H1 (cell line): ENCODE data around the gene TMUB1. TPM values are rescaled to one million over a fixed set of nuclear protein-coding genes. Genes with fewer than 3 reads are reported as not detected.

Experiments used
- ASH2L ChIP-seq: fragments of 200-600, 300-600 bp; sonication (generic); IDR thresholded peaks from one replicate; pipeline ENCODE4 v1.7.1; 2017; ENCODE audit warnings: low read length
- BCL11A ChIP-seq, 2 experiments: IDR thresholded peaks; one replicate each; pipeline ENCODE4 v1.6.1; 2011; ENCODE audit warnings: low read depth in 2 of 2, low read length in 2 of 2, mild to moderate bottlenecking in 2 of 2
- CTBP2 ChIP-seq: IDR thresholded peaks from 2 replicates; pipeline ENCODE4 v1.7.0; 2011; ENCODE audit warnings: borderline replicate concordance, mild to moderate bottlenecking, moderate library complexity, mixed read lengths, low read length; ENCODE audit not compliant: insufficient read depth, insufficient read length
- GABPA ChIP-seq: IDR thresholded peaks from 2 replicates; pipeline ENCODE4 v1.6.1; 2011; ENCODE audit warnings: mild to moderate bottlenecking, low read length, moderate library complexity, borderline replicate concordance; ENCODE audit not compliant: insufficient read depth
- GTF2F1 ChIP-seq: IDR thresholded peaks from 2 replicates; pipeline ENCODE4 v1.6.1; 2012; ENCODE audit warnings: low read depth, low read length, improper control_type of control experiment, borderline replicate concordance
- MAFK ChIP-seq: IDR thresholded peaks from 2 replicates; pipeline ENCODE4 v1.6.1; 2012; ENCODE audit warnings: low read depth, mild to moderate bottlenecking, improper control_type of control experiment, low read length
- NANOG ChIP-seq: IDR thresholded peaks from 2 replicates; pipeline ENCODE4 v1.6.1; 2011; ENCODE audit warnings: low read length, low read depth, mild to moderate bottlenecking, inconsistent platforms; ENCODE audit not compliant: insufficient read depth, poor library complexity, severe bottlenecking
- NRF1 ChIP-seq: IDR thresholded peaks from 2 replicates; pipeline ENCODE4 v1.6.1; 2011; ENCODE audit warnings: mild to moderate bottlenecking, low read depth, low read length, improper control_type of control experiment
- POLR2A ChIP-seq, 2 experiments: IDR thresholded peaks; 1 replicate in 1 of 2; 2 replicates in 1 of 2; pipeline ENCODE4 v1.6.1; 2011; ENCODE audit warnings: low read depth in 2 of 2, low read length in 2 of 2, mild to moderate bottlenecking in 2 of 2; ENCODE audit errors: control extremely low read depth in 1 of 2
- RAD21 ChIP-seq, 2 experiments: IDR thresholded peaks in 1 of 2; conservative IDR thresholded peaks in 1 of 2; 2 replicates each; pipeline ENCODE4 v1.6.1; 2011; ENCODE audit warnings: low read depth in 2 of 2, low read length in 2 of 2, improper control_type of control experiment in 1 of 2, inconsistent platforms in 1 of 2, mild to moderate bottlenecking in 1 of 2, moderate library complexity in 1 of 2
- RXRA ChIP-seq: IDR thresholded peaks from 2 replicates; pipeline ENCODE4 v1.6.1; 2011; ENCODE audit warnings: low read depth, mild to moderate bottlenecking, low read length, moderate library complexity; ENCODE audit not compliant: insufficient read depth
- SAP30 ChIP-seq: fragments of 300-600 bp; sonication (generic); IDR thresholded peaks from 2 replicates; pipeline ENCODE4 v1.7.1; 2012; ENCODE audit warnings: low read length, moderate library complexity, mild to moderate bottlenecking, inconsistent platforms; ENCODE audit not compliant: insufficient read depth, insufficient replicate concordance
- SIN3A ChIP-seq, 2 experiments: IDR thresholded peaks in 1 of 2; conservative IDR thresholded peaks in 1 of 2; 2 replicates each; pipeline ENCODE4 v1.6.1; 2011 to 2012; ENCODE audit warnings: low read length in 2 of 2, improper control_type of control experiment in 1 of 2, low read depth in 1 of 2, mild to moderate bottlenecking in 1 of 2
- SP2 ChIP-seq: IDR thresholded peaks from 2 replicates; pipeline ENCODE4 v1.6.1; 2012; ENCODE audit warnings: mild to moderate bottlenecking, low read length, inconsistent platforms
- SP4 ChIP-seq: IDR thresholded peaks from 2 replicates; pipeline ENCODE4 v1.6.1; 2012; ENCODE audit warnings: low read length, inconsistent platforms
- TBP ChIP-seq: IDR thresholded peaks from 2 replicates; pipeline ENCODE4 v1.6.1; 2011; ENCODE audit warnings: low read depth, low read length, improper control_type of control experiment
- TEAD4 ChIP-seq: IDR thresholded peaks from 2 replicates; pipeline ENCODE4 v1.6.1; 2012; ENCODE audit warnings: low read depth, low read length, inconsistent platforms, mixed read lengths
- YY1 ChIP-seq: IDR thresholded peaks from 2 replicates; pipeline ENCODE4 v1.6.1; 2011; ENCODE audit warnings: low read depth, mild to moderate bottlenecking, low read length
- ZNF274 ChIP-seq: IDR thresholded peaks from 2 replicates; pipeline ENCODE4 v1.7.0; 2012; ENCODE audit warnings: low read length, borderline replicate concordance; ENCODE audit errors: extremely low read depth
- polyA plus RNA-seq, 7 experiments: library from polyadenylated mRNA; depleted of rRNA in 3 of 7; stranded (reverse) in 5 of 7; unstranded in 2 of 7; fragments of >200 nt in 5 of 7; fragments of 200-250 nt in 2 of 7; gene quantifications; 1 replicate in 5 of 7; 2 replicates in 1 of 7; 4 replicates in 1 of 7; pipeline versions ENCODE4 v1.2.1 to v1.2.3, GENCODE V29; 2011 to 2013; ENCODE audit warnings: missing spikeins in 2 of 7, mixed read lengths in 2 of 7
- total RNA-seq: library from RNA; stranded (reverse); fragmentation: NEBNext Ultra II Directional; extraction: Animal tissue kit (Norgen Biotek cat#: 25700); gene quantifications from 2 replicates; pipeline ENCODE4 v1.2.1, GENCODE V29; 2021
- TF ChIP-seq, protein P1 (sequence below): IDR thresholded peaks from 2 replicates; pipeline ENCODE4 v1.6.1; 2011; ENCODE audit warnings: low read depth, mild to moderate bottlenecking, low read length; ENCODE audit not compliant: insufficient read depth
- TF ChIP-seq, protein P2 (sequence below), 3 experiments: IDR thresholded peaks; 1 replicate in 2 of 3; 2 replicates in 1 of 3; pipeline versions ENCODE4 v1.5.1 to v1.6.1; 2011; ENCODE audit warnings: low read length in 3 of 3, mild to moderate bottlenecking in 3 of 3, inconsistent platforms in 2 of 3, low read depth in 1 of 3, moderate library complexity in 1 of 3; ENCODE audit not compliant: insufficient read depth in 1 of 3; ENCODE audit errors: control extremely low read depth in 1 of 3
- TF ChIP-seq, protein P3 (sequence below): IDR thresholded peaks from 2 replicates; pipeline ENCODE4 v1.6.1; 2012; ENCODE audit warnings: inconsistent platforms

TMUB1 gene
- total and polyA plus RNA-seq, 2 of the 8 experiments (the other 6 are each of a cell fraction or from before 2014, with no cell fraction given) = 41.4 to 56.2 TPM

DNA sequence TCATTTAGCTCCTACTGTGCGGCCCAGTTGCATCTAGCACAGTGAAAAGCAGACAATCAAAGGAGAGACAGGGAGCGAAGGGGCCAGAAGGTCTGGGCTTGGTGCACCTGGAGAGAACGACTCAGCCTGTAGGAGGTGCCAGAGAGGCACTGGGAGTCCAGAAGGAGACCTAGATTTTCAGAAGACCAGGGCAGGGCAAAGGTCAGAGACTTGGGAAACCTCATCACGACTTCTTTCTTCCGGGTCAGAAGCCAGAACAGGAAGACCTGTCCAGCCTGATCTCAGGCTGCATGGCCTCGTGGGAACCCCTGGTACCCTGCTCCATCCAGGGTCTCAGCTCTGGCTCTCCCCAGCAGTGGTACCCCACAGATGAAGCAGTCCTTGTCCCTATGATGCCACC, 8.1 kb upstream of the TMUB1 start (continued):
- peak; percentile 65 to 67 for TF ChIP-seq RAD21 (IDR thresholded peaks at IDR 0.05 in 1 of 2, conservative IDR thresholded peaks at IDR 0.05 in 1 of 2; ENCODE audit: low read depth in 2 of 2, low read length in 2 of 2)
- no peak for TF ChIP-seq TEAD4
- TF ChIP-seq ZNF274 = no peak
- TF ChIP-seq NANOG = no peak
- TF ChIP-seq TBP = no peak
- peak in 1 of 2 experiments; percentile 64; a peak in 1 of 4 replicates for TF ChIP-seq SIN3A (conservative IDR thresholded peaks at IDR 0.05 in 1 of 2, IDR thresholded peaks at IDR 0.05 in 1 of 2; ENCODE audit: low read depth in 1 of 2, low read length in 2 of 2)
- TF ChIP-seq GTF2F1 = 0 out of 2 replicates have a peak, but pooled peaks have one; percentile 30
- no peak for TF ChIP-seq ASH2L
- TF ChIP-seq GABPA = peak; percentile 51; the same call in 1 of the 2 replicates
- TF ChIP-seq SP2 = no peak
- no peak for TF ChIP-seq CTBP2
- TF ChIP-seq, protein P1, sequence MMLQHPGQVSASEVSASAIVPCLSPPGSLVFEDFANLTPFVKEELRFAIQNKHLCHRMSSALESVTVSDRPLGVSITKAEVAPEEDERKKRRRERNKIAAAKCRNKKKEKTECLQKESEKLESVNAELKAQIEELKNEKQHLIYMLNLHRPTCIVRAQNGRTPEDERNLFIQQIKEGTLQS = no peak
- TF ChIP-seq, protein P2, sequence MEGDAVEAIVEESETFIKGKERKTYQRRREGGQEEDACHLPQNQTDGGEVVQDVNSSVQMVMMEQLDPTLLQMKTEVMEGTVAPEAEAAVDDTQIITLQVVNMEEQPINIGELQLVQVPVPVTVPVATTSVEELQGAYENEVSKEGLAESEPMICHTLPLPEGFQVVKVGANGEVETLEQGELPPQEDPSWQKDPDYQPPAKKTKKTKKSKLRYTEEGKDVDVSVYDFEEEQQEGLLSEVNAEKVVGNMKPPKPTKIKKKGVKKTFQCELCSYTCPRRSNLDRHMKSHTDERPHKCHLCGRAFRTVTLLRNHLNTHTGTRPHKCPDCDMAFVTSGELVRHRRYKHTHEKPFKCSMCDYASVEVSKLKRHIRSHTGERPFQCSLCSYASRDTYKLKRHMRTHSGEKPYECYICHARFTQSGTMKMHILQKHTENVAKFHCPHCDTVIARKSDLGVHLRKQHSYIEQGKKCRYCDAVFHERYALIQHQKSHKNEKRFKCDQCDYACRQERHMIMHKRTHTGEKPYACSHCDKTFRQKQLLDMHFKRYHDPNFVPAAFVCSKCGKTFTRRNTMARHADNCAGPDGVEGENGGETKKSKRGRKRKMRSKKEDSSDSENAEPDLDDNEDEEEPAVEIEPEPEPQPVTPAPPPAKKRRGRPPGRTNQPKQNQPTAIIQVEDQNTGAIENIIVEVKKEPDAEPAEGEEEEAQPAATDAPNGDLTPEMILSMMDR (IDR thresholded peaks at IDR 0.05; ENCODE audit: control extremely low read depth in 1 of 3, insufficient read depth in 1 of 3, low read depth in 1 of 3, low read length in 3 of 3) = peak in 2 of 3 experiments; percentile 78 to 91; a peak in 3 of 4 replicates
- no peak for TF ChIP-seq YY1
- no peak for TF ChIP-seq NRF1
- no peak for TF ChIP-seq SAP30
- no peak for TF ChIP-seq POLR2A (IDR thresholded peaks at IDR 0.05; ENCODE audit: control extremely low read depth in 1 of 2, low read depth in 2 of 2, low read length in 2 of 2)
- no peak for TF ChIP-seq SP4
- no peak for TF ChIP-seq BCL11A (IDR thresholded peaks at IDR 0.05; ENCODE audit: low read depth in 2 of 2, low read length in 2 of 2)
- TF ChIP-seq MAFK = no peak
- TF ChIP-seq, protein P3, sequence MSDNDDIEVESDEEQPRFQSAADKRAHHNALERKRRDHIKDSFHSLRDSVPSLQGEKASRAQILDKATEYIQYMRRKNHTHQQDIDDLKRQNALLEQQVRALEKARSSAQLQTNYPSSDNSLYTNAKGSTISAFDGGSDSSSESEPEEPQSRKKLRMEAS = no peak
- TF ChIP-seq RXRA = no peak
